Adrenal gland (tissue), 12 donors: Measurements from ENCODE around the gene CEP70. TPM values are rescaled to one million over a fixed set of nuclear protein-coding genes. Genes with fewer than 3 reads are reported as not detected.

Source experiments
- DNase-seq, 7 donors: peaks; one replicate each; pipeline ENCODE4 v3.0.0-alpha.2; 2019 to 2020
- H3K27ac ChIP-seq, 5 donors: fragments of 200-600 bp; sonication (generic) in 4 of 5; 1 replicate in 3 of 5; 2 replicates in 2 of 5; pipeline versions ENCODE4 v1.5.1 to v1.8.0; 2016 to 2020; ENCODE audit warnings: mild to moderate bottlenecking in 1 of 5
- H3K27me3 ChIP-seq: fragments of 200-600 bp; 2 replicates; pipeline ENCODE4 v1.8.0; 2021
- H3K36me3 ChIP-seq, 2 donors: fragments of 200-600 bp; replicated peaks in 1 of 2; 1 replicate in 1 of 2; 2 replicates in 1 of 2; pipeline versions ENCODE4 v1.5.1 to v1.8.0; 2018 to 2022
- H3K4me1 ChIP-seq, 2 donors: fragments of 200-600 bp; replicated peaks in 1 of 2; 1 replicate in 1 of 2; 2 replicates in 1 of 2; pipeline versions ENCODE4 v1.5.1 to v1.8.0; 2018 to 2021
- H3K4me3 ChIP-seq, 4 donors: fragments of 200-600 bp; sonication (generic) in 3 of 4; one replicate each; pipeline ENCODE4 v1.5.1; 2016 to 2018
- H3K9me3 ChIP-seq, 3 donors: fragments of 200-600 bp; sonication (generic) in 1 of 3; replicated peaks in 1 of 3; 1 replicate in 2 of 3; 2 replicates in 1 of 3; pipeline versions ENCODE4 v1.5.1 to v1.8.0; 2016 to 2021
- POLR2A ChIP-seq, 2 donors: fragments of 450-650 bp; IDR thresholded peaks; one replicate each; pipeline ENCODE4 v1.6.1; 2017; ENCODE audit warnings: antibody characterized with exemption in 2 of 2, mild to moderate bottlenecking in 2 of 2, moderate library complexity in 1 of 2
- WGBS, 4 donors: extraction: QIAGEN DNeasy Blood & Tissue Kit in 2 of 4; methylation state at CpG; one replicate each; pipeline versions ENCODE4 v1.1.5 to v1.1.7; 2013 to 2017; 5-methylcytosine and 5-hydroxymethylcytosine counted together
- intact Hi-C, 2 donors: fragments of 100-400 bp; cut with DNase I; formaldehyde crosslinking; loops; one replicate each; pipeline versions ENCODE4 v1.14.1 to v1.15.0; 2022 to 2023
- polyA plus RNA-seq, 3 donors: library from polyadenylated mRNA; stranded (reverse); fragments of 200-250 nt in 2 of 3; fragments of 350-450 nt in 1 of 3; fragmentation: Illumina TruSeq in 1 of 3; extraction: RNeasy Lipid Tissue Mini Kit (QIAGEN cat#74804) in 1 of 3; gene quantifications; one replicate each; pipeline ENCODE4 v1.2.3, GENCODE V29; 2013 to 2014
- total RNA-seq, 9 donors: library from RNA; depleted of rRNA in 4 of 9; stranded (reverse); fragments of >200 nt in 4 of 9; fragments of 120-200 nt in 1 of 9; fragmentation: NEBNext Ultra II Directional in 1 of 9; extraction: Animal tissue kit (Norgen Biotek cat#: 25700) in 1 of 9; gene quantifications; one replicate each; pipeline versions ENCODE4 v1.1.0 to v1.2.4, GENCODE V29; 2013 to 2023
- TF ChIP-seq, protein P1 (sequence below), 6 experiments: fragments of 450-650 bp in 4 of 6; fragments of 200-600 bp in 2 of 6; sonication (generic) in 1 of 6; IDR thresholded peaks; 1 replicate in 5 of 6; 2 replicates in 1 of 6; pipeline versions ENCODE4 v1.5.1 to v1.8.0; 2016 to 2021; ENCODE audit warnings: antibody characterized with exemption in 6 of 6, mild to moderate bottlenecking in 2 of 6, moderate library complexity in 1 of 6
- donor health status: healthy with polysubstance abuse.
- donor health status: Bipolar disorder and iron deficiency.
- donor health status: DM: yes; HTN: yes; CAD: no.
- donor health status: DM: no; HTN: no; CAD: no.
- donor health status: DM: no; HTN: no; CAD: no.
- donor health status: DM: yes; HTN: yes; CAD: no.

CEP70 gene
- total and polyA plus RNA-seq, 12 donors = 7.8 to 26.9 (median 16.4) TPM

DNA sequence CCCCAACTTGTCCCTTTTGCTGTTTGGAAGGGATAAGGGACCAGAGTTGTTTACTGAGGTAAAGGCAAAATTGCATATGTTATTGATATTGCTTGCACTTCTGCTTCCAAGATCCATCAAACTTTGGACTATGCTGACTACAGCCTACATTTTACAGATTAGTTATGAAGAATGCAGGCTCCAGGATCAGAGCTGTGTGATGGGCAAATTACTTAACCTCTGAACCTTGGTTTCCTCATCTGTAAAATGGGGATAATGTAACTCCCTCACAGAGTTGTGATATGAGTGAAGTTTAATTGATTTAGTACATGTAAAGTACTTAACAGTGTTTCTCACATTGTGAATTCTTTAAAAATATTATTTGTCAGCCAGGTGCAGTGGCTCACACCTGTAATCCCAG is 30.5 kb upstream of the CEP70 start:
- Histone ChIP-seq H3K4me1 (no peaks in the 10 kb centered on the region), H3K27ac (no peak overlapping the region), H3K9me3 (no peaks in the 10 kb centered on the region), H3K27me3 (no peaks in the 10 kb centered on the region), H3K36me3 (no peaks in the 10 kb centered on the region), H3K4me3 (no peak overlapping the region)
- no peak for TF ChIP-seq POLR2A (IDR thresholded peaks at IDR 0.05)
- TF ChIP-seq, protein P1, sequence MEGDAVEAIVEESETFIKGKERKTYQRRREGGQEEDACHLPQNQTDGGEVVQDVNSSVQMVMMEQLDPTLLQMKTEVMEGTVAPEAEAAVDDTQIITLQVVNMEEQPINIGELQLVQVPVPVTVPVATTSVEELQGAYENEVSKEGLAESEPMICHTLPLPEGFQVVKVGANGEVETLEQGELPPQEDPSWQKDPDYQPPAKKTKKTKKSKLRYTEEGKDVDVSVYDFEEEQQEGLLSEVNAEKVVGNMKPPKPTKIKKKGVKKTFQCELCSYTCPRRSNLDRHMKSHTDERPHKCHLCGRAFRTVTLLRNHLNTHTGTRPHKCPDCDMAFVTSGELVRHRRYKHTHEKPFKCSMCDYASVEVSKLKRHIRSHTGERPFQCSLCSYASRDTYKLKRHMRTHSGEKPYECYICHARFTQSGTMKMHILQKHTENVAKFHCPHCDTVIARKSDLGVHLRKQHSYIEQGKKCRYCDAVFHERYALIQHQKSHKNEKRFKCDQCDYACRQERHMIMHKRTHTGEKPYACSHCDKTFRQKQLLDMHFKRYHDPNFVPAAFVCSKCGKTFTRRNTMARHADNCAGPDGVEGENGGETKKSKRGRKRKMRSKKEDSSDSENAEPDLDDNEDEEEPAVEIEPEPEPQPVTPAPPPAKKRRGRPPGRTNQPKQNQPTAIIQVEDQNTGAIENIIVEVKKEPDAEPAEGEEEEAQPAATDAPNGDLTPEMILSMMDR (IDR thresholded peaks at IDR 0.05) = no peak
- DNase-seq = no peak
- intact Hi-C loops = no loop called here

DNA sequence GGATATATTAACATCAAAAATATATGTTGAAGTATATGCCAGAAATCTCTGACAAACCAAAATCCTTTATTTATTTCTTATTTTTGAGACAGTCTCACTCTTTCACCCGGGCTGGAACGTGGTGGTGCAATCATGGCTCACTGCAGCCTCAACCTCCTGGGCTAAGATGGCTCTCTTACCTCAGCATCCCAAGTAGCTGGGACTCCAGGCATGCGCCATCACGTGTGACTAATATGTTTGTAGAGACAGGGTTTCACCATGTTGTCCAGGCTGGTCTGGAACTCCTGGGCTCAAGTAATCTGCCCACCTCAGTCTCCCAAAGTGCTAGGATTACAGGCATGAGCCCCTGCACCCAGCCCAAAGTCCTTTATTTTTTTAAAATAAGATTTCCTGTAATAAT is 26.4 kb upstream of the CEP70 start:
- intact Hi-C loops = no loop called here
- Histone ChIP-seq H3K27me3 (no peaks in the 10 kb centered on the region), H3K36me3 (no peaks in the 10 kb centered on the region), H3K27ac (no peak overlapping the region), H3K4me1 (no peaks in the 10 kb centered on the region), H3K9me3 (no peaks in the 10 kb centered on the region), H3K4me3 (no peak overlapping the region)
- 91 to 96% (median 94%) methylated on average over 4 of the region's 4 CpGs for WGBS, 4 donors
- DNase-seq = no peak
- TF ChIP-seq, protein P1 (IDR thresholded peaks at IDR 0.05) = no peak
- no peak for TF ChIP-seq POLR2A (IDR thresholded peaks at IDR 0.05)

DNA sequence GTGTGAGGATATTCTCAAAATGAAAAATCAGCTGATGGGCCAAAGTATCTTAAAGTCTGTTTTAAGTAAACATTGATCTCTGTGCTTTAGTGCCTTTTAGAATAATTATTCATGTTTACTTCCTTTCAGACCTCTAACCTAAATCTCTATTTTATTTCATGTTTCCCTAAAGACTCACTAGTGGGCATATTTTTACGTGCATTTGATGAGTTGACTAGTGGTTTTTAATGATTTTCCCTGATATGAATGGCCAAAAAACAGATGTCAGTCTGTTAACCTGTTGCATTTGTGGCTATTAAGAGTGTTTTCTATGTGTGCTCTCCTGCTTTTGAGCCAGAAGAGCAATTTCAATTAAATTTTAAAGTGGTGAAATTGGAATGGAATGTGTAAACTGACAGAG is 21.4 kb upstream of the CEP70 start:
- Histone ChIP-seq H3K4me1 (no peaks in the 10 kb centered on the region), H3K36me3 (no peaks in the 10 kb centered on the region), H3K27me3 (no peaks in the 10 kb centered on the region), H3K4me3 (no peak overlapping the region), H3K9me3 (no peaks in the 10 kb centered on the region), H3K27ac (no peak overlapping the region)
- intact Hi-C loops = no loop called here
- no peak for DNase-seq
- TF ChIP-seq, protein P1 (IDR thresholded peaks at IDR 0.05) = no peak
- TF ChIP-seq POLR2A (IDR thresholded peaks at IDR 0.05) = no peak
- WGBS, 4 donors = 74 to 91% (median 85%) methylated on average over 1 of the region's 1 CpG

DNA sequence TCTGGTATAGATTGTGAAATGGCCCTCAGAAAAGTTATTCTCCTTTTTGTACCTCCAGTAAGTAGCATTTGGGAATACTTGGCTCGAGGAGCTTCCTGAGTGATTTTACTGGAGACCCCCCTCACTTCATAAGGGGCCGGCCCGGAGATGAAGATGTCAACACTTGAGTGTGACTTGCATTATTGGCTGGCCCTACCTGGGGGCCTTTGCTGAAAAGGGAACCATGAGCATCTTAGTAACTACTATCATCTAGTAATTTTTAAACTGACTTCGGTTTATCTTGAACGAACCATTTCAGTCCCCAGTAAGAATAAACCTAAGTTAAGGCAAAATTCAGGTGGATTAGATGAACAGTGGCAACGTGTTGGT is 15.8 kb upstream of the CEP70 start:
- intact Hi-C loops = loop anchor here in 1 of 2 donors (5.0 to 10.0 kb wide), 2 partner anchors 225 to 307 kb away; partner anchors contain the start of gene PIK3CB
- Histone ChIP-seq H3K27ac (peak overlapping the region in 1 of 5 donors; percentile 97), H3K4me3 (peak overlapping the region in 1 of 4 donors; percentile 99), H3K36me3 (no peaks in the 10 kb centered on the region), H3K9me3 (no peaks in the 10 kb centered on the region), H3K27me3 (no peaks in the 10 kb centered on the region), H3K4me1 (peaks cover 0 to 10% of the 10 kb centered on the region in 2 donors)
- DNase-seq = no peak
- TF ChIP-seq, protein P1 (IDR thresholded peaks at IDR 0.05) = no peak
- TF ChIP-seq POLR2A (IDR thresholded peaks at IDR 0.05) = no peak
- 77 to 89% (median 84%) methylated on average over 6 of the region's 6 CpGs for WGBS, 4 donors
